Uterus (tissue), 2 donors: ENCODE data around the gene ANKLE2.

Experiments used
- POLR2A ChIP-seq, 2 donors: fragments of 450-650 bp; IDR thresholded peaks; one replicate each; pipeline ENCODE4 v1.6.1; 2016; ENCODE audit warnings: antibody characterized with exemption in 2 of 2, mild to moderate bottlenecking in 1 of 2, moderate library complexity in 1 of 2
- TF ChIP-seq, protein P1 (sequence below), 4 experiments: fragments of 200-600 bp in 2 of 4; fragments of 450-650 bp in 2 of 4; sonication (generic) in 2 of 4; IDR thresholded peaks; one replicate each; pipeline ENCODE4 v1.5.1; 2016 to 2019; ENCODE audit warnings: antibody characterized with exemption in 4 of 4, mild to moderate bottlenecking in 2 of 4, moderate library complexity in 1 of 4

DNA sequence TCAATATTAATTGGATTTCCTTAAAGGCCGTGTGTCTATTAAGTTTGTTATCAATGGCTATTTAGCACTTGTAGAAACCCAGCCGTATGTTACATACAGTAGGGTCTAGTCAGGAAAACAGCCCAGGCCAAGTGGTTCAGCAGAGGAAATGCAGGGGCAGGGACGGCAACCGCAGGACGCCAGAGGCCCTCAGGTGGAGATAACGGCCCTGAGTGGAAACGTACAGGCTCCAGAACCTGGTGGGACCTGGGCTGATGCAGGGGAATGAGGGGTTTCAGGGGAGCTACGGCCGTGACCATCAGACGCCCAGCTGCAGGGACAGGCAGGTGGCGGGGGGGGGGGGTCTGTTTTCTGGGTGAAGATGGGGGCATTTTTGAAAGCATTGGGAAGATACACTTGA is 3.7 kb upstream of the ANKLE2 start:
- TF ChIP-seq, protein P1, sequence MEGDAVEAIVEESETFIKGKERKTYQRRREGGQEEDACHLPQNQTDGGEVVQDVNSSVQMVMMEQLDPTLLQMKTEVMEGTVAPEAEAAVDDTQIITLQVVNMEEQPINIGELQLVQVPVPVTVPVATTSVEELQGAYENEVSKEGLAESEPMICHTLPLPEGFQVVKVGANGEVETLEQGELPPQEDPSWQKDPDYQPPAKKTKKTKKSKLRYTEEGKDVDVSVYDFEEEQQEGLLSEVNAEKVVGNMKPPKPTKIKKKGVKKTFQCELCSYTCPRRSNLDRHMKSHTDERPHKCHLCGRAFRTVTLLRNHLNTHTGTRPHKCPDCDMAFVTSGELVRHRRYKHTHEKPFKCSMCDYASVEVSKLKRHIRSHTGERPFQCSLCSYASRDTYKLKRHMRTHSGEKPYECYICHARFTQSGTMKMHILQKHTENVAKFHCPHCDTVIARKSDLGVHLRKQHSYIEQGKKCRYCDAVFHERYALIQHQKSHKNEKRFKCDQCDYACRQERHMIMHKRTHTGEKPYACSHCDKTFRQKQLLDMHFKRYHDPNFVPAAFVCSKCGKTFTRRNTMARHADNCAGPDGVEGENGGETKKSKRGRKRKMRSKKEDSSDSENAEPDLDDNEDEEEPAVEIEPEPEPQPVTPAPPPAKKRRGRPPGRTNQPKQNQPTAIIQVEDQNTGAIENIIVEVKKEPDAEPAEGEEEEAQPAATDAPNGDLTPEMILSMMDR (IDR thresholded peaks at IDR 0.05): no peak
- TF ChIP-seq POLR2A (IDR thresholded peaks at IDR 0.05): no peak
